OCI-LY1 (cell line): ENCODE data around the gene POLR2I.

Experiments used
- CTCF ChIP-seq: fragments of 200-600 bp; sonication (generic), shearing (Covaris generic); IDR thresholded peaks from 2 replicates; pipeline ENCODE4 v1.5.1; 2017; ENCODE audit warnings: mild to moderate bottlenecking, antibody characterized with exemption, low read length, moderate library complexity, mixed read lengths
- EZH2 ChIP-seq: fragments of 200-600 bp; sonication (generic), shearing (Covaris generic); IDR thresholded peaks from 2 replicates; pipeline ENCODE4 v1.8.0; 2017; ENCODE audit warnings: borderline replicate concordance, mixed run types, mild to moderate bottlenecking, antibody characterized with exemption, low read length, moderate library complexity, mixed read lengths

GRCh38 chr19:36081894-36082293 is 32.8 kb downstream of the POLR2I start:
- TF ChIP-seq CTCF (no peak), EZH2 (no peak)
